Ishikawa (cell line): ENCODE results near the gene JMJD4.
A peak's percentile ranks its signal among the peaks of the same experiment; 100 is the strongest.

ENCODE experiments used
- CEBPB ChIP-seq: IDR thresholded peaks from 2 replicates; pipeline ENCODE4 v1.6.1; 2012
- CREB1 ChIP-seq: IDR thresholded peaks from 2 replicates; pipeline ENCODE4 v1.6.1; 2012; ENCODE audit warnings: low read depth
- EGR1 ChIP-seq: IDR thresholded peaks from 2 replicates; pipeline ENCODE4 v1.6.1; 2012
- EP300 ChIP-seq: IDR thresholded peaks from 2 replicates; pipeline ENCODE4 v1.6.1; 2012; ENCODE audit warnings: borderline replicate concordance
- FOXM1 ChIP-seq: IDR thresholded peaks from 2 replicates; pipeline ENCODE4 v1.6.1; 2012; ENCODE audit warnings: low read depth, borderline replicate concordance
- NFIC ChIP-seq: IDR thresholded peaks from 2 replicates; pipeline ENCODE4 v1.6.1; 2012
- RAD21 ChIP-seq: IDR thresholded peaks from 2 replicates; pipeline ENCODE4 v1.6.1; 2012; ENCODE audit warnings: low read depth
- TAF1 ChIP-seq: IDR thresholded peaks from 2 replicates; pipeline ENCODE4 v1.6.1; 2012; ENCODE audit warnings: low read depth, mild to moderate bottlenecking
- TCF12 ChIP-seq: IDR thresholded peaks from 2 replicates; pipeline ENCODE4 v1.6.1; 2012; ENCODE audit warnings: low read depth
- TEAD4 ChIP-seq: IDR thresholded peaks from 2 replicates; pipeline ENCODE4 v1.6.1; 2012
- USF1 ChIP-seq: IDR thresholded peaks from 2 replicates; pipeline ENCODE4 v1.6.1; 2012
- YY1 ChIP-seq: IDR thresholded peaks from 2 replicates; pipeline ENCODE4 v1.6.1; 2012; ENCODE audit warnings: low read depth
- ZBTB7A ChIP-seq: IDR thresholded peaks from 2 replicates; pipeline ENCODE4 v1.6.1; 2012; ENCODE audit warnings: low read depth
- TF ChIP-seq, protein P1 (sequence below): IDR thresholded peaks from 2 replicates; pipeline ENCODE4 v1.6.1; 2012
- TF ChIP-seq, protein P2 (sequence below): IDR thresholded peaks from 2 replicates; pipeline ENCODE4 v1.6.1; 2012; ENCODE audit warnings: low read depth, mild to moderate bottlenecking

Gene JMJD4

DNA sequence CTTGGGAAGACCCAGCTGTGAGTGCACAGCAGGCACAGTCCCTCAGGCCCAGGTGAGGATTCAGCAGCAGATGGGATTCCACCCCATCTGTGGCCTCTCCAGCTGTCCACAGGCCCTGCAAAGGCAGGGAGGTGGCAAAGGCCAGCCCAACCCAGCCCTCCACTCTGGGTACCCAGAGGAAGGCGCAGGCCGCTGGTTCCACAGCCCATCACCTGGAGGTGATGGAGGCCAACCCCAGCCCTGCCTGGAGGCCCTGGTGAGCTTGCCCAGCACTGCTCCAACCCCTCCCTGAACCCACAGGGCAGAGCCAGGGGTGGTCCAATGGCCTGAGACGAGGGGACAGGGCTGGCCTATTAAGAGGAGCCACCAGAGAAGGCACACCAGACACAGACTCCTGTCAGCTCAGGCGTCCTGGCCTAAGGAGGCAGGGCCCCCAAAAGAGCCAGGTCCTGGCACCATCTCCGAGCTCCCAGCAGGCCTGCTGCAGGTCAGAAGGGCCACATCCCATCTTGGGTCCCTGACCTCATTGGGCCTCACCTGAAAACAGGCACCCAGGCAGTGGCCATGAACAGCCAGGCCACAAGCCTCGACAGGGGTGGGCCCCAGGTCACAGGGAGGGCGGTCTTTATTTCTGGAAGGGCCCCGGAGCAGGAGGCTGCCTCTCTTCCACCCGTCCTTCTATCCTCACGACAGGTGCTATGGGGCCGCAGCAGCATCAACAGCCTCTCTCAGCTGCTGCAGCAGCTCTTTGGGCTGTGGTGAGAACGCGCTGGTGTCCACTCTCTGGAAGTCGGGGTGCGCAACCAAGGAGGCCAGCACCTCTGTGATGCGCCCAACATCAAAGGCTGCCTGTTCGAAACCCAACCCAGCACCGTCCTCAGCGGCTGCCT, 3.2 kb downstream of the JMJD4 start:
- TF ChIP-seq ZBTB7A (no peak), YY1 (no peak), CEBPB (no peak), TEAD4 (no peak)

DNA sequence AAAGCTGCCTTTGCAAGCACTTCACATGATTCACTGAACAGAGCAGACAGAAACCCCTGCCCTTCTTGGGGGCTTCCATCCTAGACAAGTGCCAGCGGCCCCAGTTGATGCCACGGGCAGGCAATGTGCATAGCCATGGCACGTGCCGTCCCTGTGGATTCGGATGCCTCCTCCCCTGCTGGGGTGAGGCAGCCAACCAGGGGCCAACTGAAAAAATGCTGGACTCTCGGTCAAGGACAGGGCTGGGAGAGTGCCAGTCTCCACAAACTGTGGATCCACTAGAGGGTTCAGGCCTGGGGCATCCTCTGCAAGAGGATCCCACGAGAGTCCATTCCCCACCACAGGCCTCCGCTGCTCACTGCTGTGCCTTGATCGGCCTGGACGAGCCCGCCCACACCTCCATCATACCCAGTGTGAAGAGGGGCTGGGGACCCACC, 3.8 kb downstream of the JMJD4 start:
- TF ChIP-seq NFIC (no peak), USF1 (no peak), FOXM1 (no peak), CEBPB (no peak), CREB1 (no peak), EP300 (no peak), TAF1 (no peak), ZBTB7A (no peak), EGR1 (no peak), RAD21 (no peak)
- TF ChIP-seq, protein P1, sequence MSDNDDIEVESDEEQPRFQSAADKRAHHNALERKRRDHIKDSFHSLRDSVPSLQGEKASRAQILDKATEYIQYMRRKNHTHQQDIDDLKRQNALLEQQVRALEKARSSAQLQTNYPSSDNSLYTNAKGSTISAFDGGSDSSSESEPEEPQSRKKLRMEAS: no peak
- TF ChIP-seq, protein P2, sequence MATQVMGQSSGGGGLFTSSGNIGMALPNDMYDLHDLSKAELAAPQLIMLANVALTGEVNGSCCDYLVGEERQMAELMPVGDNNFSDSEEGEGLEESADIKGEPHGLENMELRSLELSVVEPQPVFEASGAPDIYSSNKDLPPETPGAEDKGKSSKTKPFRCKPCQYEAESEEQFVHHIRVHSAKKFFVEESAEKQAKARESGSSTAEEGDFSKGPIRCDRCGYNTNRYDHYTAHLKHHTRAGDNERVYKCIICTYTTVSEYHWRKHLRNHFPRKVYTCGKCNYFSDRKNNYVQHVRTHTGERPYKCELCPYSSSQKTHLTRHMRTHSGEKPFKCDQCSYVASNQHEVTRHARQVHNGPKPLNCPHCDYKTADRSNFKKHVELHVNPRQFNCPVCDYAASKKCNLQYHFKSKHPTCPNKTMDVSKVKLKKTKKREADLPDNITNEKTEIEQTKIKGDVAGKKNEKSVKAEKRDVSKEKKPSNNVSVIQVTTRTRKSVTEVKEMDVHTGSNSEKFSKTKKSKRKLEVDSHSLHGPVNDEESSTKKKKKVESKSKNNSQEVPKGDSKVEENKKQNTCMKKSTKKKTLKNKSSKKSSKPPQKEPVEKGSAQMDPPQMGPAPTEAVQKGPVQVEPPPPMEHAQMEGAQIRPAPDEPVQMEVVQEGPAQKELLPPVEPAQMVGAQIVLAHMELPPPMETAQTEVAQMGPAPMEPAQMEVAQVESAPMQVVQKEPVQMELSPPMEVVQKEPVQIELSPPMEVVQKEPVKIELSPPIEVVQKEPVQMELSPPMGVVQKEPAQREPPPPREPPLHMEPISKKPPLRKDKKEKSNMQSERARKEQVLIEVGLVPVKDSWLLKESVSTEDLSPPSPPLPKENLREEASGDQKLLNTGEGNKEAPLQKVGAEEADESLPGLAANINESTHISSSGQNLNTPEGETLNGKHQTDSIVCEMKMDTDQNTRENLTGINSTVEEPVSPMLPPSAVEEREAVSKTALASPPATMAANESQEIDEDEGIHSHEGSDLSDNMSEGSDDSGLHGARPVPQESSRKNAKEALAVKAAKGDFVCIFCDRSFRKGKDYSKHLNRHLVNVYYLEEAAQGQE: no peak

- TF ChIP-seq TAF1: no peak
- TF ChIP-seq NFIC: peak; percentile 48; the same call in 1 of the 2 replicates
Observed at GRCh38 chr1:227730630-227731151, 4.4 kb downstream of the JMJD4 start.

GRCh38 chr1:227729881-227730629, 5.0 kb downstream of the JMJD4 start:
- TF ChIP-seq RAD21 (peak; percentile 50; the same call in 1 of the 2 replicates), CEBPB (no peak)
- TF ChIP-seq, protein P2: no peak

DNA sequence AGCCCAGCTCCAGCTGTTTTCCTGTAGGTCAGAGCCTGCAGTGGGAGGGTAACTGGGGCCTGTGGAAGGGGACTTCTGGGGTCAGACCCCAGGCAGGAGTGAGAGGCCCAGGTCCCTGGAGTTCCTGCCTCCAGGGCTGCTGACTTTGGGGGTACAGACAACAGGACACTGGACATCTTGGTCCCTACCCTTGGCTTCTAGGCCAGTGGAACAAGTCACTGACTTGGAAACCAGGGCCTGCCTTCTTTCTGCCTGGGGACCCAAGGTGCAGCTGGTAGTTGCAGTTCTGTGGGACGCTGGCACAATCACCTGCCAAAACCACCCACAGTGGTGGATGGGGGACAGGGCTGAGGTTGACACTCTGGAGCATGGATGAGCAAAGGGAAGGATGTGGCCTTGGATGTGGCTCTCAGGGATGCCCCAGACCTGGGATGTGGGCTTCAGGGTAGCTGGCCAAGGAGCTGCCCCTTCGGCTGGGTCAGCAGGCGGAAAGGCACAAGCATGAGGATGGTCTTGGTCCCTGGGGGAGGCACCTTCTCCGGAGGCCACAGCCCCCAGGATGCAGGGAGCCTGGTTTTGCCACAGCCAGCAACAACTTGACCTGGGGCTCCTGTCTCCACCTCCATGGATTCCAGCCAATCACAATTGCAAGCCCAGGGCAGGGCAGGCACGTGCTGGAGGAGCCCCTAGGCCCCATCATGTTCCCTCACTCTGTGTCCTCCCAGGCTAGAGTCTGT, 5.8 kb downstream of the JMJD4 start:
- TF ChIP-seq ZBTB7A: no peak
- TF ChIP-seq USF1: peak; percentile 68
- TF ChIP-seq TAF1: no peak

- TF ChIP-seq TAF1: peak; percentile 8; the same call in 1 of the 2 replicates
- no peak for TF ChIP-seq TCF12
Observed at GRCh38 chr1:227728892-227729143, 6.3 kb downstream of the JMJD4 start.
